ENCODE data around the gene WWOX. TPM values are rescaled to one million over a fixed set of nuclear protein-coding genes. Genes with fewer than 3 reads are reported as not detected.

Gene WWOX
- total RNA-seq, 1 donor from 2014 or later = 11.2 TPM

DNA sequence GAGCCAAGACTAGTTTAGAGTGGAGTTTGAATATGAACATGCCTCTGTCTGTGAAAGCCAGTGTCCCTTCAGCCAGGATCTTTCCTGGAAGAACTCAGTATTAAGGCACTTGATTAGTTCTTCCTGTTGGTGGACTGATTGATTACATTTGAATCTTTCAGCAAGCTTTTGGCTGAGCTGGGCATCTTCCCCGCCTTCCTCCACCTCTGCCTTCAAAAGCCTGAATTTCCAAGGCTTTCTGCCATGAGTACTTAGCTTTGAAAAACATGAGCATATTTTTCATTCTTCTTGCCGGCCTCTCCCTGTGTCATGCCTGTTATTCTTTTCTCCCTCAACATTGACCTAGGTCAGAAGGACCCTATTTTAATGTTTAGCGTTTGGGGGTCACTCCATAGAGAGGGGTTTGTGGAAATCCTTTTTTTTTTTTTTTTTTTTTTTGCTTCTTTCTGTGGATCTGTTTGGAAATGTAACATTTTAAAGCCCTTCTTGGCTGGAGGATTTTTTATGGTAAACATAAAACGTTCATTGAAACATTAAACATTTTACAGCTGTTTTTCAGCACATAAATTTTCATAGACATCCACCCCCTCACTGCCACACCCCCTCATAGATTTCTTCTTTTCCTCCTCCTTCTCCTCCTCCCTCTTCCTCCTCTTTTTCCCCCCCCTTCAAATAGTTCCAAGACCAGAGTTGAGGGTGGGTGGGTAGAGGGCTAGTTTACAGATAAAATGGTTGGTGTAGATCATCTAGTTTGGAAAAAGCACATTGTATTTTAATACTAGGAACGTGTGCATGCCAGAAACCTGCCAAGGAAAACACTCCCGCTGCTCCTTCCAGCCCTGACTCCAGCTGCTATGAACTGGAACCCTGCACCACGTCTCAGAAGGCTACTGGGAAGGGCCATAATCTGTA is 645.9 kb downstream of the WWOX start:
- ATAC-seq = no peak

DNA sequence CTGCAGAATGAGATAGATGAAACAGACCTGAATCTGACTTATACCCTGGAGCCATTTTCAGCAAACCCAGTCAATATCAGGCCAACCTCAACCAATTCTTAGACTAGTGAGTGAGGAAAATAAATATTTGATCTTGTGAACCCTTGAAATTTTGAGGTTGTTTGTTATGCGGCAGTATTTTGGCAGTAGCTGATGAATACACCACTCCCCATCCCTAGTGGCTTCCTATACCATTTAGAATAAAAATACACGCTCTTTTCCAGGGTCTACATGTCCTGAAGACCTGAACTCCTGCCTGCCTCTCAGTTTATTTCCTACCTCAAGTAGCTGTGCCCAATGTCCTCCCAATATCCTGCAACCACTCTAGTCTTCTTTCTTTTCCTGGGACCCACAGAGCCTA is 647.3 kb downstream of the WWOX start:
- ATAC-seq = no peak

DNA sequence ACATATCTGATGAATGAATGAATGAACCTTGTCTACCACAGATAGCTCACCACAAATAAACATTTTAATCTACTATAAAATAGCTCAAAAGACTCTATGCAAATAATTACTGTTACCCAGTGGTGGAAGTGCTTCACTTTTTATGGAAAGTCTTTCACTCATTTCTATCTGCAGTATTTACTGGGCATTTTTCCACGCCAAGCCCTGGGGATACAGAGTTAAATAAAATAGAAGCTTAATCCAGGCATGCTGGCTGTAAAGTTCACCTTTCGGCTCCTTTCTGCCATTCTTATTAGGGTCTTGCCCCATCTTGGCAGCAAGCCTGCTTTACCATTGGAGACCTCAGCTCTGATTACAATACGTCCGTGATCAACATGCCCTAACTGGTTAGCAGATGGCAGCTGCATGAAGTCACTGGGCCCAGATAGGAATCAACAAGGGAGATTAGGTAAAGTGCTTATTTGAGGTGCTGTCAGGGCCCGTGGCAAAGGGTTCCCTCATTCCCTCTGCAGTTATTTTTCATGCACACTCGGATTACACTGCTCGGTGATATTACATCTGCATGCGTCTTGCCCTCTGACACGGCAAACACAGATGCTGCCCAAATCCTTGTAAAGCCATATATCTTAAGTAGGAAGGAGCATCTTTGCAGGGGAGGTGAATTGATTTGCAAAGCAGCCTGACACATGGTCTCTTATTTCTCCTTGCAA is 648.9 kb downstream of the WWOX start:
- peak; percentile 51 for ATAC-seq

DNA sequence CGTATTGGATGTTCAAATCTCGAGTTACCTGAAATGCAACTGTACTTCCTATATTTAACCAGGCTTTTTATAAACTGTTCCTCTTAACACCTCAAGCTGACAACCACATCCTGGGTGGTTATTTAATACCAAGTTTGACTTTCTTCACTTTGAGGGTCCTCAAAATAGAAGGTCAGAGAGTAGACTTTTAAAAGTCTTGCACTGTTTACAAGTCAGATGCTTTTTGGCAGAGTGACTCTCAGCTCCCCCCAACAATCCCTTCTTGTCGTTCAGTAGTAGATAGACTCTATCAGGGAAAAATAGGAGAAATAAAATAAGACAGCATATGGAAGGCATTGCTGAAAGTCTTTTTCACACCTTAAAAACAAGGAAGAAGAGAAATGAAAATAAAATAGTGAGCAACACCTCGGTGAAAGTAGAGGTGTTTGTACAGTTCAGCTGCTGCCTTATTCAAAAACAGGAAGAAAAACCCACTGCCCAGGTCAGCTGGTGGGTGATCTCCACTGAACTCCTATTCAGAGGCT is 650.4 kb downstream of the WWOX start:
- no peak for ATAC-seq

DNA sequence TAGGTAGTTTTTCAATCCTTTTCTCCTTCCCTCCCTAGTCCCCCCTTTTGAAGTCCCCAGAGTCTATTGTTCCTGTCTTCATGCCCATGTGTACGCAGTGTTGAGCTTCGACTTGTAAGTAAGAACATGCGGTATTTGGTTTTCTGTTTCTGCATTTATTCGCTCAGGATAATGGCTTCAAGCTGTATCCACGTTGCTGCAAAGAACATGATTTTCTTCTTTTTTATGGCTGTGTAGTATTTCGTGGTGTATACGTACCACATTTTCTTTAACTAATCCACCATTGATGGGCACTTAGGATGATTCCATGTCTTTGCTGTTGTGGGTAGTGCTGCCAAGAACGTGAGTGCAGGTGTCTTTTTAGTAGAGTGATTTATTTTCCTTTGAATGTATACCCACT is 651.2 kb downstream of the WWOX start:
- ATAC-seq = no peak

DNA sequence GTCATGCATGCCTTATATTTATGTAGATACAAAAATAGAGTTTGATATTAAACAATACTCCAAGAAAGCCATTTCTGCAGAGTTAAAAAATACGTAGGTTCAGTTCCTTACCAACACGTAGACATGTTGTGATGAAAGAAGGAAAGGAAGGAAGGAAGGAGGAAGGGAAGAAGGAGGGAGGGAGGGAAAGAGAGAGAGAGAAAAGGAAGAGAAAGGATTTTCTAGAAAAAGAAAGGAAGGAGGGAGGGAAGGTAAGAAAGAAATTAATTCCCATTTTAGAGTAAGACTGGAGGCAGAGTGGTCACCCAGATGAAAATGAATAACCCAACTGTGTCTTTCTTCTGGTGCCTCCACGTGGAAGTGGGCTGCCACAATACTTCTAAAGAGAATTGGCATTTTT is 652.1 kb downstream of the WWOX start:
- ATAC-seq = no peak

DNA sequence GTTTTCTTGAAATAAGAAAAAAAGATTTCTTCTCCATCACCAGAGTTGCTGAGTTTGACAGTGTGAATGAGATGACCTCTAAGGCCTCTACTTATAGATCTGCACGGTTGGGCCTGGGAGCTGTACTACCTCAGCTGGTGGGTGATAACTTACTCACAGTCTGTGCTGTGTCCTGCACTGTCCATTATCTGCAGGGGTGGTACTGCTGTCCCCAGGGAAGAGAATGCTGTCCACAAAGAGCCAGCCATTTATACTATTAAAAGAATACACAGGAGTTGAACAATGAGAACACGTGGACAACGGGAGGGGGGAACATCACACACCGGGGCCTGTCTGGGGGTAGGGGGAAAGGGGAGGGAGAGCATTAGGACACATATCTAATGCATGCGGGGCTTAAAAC is 655.3 kb downstream of the WWOX start:
- ATAC-seq = no peak

DNA sequence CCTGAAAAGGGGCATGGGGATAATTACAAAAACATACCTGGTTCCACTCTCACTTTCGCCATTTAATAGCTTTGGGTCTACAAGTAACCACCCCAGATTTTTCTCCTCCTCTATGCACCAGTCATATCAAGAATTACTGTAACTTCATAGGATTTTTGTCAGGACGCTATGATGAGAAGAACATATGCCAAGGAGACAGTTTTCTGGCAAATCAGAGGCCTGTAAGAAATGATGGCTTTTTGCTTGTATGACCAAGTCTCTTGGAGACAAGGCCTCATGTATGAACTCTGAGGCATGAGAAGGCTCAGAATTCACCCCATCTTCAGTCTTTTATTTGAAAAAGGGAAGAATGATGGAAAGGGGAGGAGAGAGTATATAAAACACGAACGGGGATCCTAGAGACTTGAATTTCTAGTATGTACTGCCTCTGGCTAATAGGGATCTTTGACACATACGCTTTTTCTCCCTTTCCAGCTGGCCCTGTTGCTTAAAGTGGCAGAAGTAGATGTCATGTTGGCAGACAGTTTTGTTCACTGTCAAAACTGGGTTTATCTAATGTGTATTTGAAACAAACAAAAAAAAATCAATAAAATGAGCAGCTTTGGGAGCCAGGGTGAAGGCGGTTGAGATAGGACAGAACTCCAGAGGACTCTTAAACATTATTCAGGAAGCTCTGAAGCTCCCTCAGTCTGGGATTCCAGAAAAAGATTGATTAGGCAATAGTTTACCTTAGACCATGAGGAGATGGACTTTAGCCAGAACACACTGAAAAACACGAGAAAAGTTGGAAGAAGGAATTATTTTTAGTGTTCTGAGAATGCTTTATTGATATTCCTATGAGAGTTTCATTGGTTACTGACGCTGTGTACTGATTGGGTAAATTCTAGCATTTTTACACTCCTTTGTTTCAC is 656.6 kb downstream of the WWOX start:
- ATAC-seq = no peak

DNA sequence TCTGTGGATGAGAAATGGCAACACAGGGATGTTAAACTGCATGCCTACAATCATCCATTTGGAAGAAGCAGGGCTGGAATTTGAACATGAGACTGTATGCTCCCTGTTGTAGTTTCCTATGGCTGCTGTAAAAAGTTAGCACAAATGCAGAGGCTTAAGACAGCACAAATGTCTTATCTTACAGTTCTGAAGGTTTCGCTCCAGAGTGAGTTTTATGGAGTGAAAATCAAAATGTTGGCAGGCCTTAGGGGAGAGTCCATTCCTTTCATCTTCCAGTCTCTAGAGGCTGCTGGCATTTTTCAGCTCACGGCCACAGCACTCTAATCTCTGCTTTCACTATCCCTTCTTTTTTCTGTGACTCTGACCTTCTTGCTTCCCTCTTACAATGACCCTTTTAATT is 660.1 kb downstream of the WWOX start:
- ATAC-seq = no peak

DNA sequence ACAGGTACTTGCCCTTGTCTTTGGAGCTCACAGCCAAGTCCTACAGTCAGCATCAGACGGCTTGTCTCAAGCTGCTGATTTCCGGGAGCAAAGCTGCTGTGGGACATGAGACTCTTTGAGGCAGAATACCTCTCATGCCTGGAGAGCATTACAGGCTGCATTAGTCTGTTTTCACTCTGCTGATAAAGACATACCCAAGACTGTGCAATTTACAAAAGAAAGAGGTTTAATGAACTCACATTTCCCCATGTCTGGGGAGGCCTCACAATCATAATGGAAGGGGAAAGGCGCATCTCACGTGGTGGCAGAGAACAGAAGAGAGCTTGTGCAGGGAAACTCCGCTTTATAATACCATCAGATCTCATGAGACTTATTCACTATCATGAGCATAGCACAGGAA is 661.2 kb downstream of the WWOX start:
- ATAC-seq = no peak

DNA sequence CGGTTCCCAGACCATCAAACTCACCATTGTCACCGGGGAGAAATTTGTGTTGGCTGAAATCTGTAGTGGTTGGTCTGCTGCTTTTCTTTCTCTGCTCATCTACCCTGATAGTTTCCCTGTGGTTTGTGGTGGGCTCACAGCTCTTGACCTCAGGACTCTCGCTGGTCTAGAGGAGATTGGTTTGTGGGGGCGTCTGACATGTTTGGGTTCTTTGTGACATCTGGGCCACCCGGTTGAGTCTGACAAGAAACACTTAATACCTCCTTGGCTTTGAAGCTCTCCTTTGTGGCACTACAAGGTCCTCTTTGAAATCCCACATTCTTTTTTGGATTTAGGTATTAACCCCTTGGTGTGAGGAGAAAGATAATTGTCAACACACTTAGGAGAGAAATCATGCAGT is 662.0 kb downstream of the WWOX start:
- ATAC-seq = no peak

DNA sequence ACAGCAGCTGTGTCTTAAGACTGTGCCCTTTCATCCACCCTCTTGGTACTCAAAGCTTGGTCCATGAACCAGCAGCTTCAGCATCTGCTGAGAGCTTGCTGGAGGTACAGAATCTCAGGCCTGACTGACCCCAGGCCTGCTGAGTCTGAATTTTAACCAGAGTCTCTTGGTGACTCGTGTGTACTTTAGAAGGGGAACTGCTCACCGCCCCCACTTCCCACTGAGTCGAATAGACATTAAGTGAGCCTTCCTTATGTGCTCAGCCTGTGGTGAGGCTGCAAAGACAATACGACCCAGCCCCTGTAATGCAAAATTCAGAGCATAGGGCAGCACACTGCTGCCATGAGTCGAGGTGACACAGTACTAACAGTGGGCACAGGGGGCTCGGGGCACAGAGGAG is 662.8 kb downstream of the WWOX start:
- no peak for ATAC-seq

DNA sequence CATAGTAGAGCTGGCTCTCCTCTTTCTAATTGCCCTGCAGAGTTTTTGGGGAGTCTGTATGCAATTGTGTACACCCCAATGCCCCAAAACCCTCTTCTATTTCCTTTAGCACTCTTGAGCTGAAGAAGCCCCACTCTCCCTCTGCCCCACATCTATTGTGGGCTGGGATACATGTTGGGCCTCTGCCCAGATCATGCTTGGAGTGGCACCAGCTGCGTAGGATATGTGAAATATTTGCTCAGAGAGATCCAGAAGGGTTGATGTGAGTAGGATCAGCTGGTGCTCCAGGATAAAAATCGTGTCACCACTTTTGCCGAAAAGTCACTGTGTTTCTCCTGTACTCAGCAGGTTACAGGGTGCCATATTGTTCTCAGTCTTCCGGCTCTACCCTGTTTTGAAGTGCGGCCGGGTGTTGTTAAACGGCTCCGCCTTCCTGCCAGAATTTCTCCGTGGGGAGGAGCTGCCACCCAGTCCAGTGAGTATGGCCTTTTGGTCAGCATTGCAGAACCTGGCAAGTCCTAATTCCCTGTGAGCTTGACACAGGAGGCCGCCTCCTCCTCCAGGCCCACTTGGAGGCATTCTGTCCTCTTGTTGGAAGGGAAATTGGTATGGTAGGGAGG is 664.5 kb downstream of the WWOX start:
- no peak for ATAC-seq

DNA sequence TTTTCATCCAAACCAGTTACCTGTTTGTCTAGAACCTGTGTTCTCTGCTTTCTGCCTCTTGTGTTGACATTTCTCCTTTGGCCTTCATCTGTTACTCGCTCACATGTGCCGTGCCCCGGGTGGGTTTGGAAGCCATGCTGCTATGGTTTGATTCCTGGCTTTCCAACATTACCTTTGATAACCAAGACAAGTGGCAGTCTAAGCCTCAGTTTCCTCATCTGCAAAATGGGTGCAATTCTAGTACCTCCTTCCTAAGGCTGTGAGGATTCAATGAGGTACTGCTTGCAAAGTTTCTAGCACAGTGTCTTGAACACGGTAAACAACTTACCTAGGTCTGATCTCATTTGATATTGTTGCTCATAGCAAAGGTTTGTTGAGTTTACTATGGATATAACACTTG is 665.0 kb downstream of the WWOX start:
- no peak for ATAC-seq

DNA sequence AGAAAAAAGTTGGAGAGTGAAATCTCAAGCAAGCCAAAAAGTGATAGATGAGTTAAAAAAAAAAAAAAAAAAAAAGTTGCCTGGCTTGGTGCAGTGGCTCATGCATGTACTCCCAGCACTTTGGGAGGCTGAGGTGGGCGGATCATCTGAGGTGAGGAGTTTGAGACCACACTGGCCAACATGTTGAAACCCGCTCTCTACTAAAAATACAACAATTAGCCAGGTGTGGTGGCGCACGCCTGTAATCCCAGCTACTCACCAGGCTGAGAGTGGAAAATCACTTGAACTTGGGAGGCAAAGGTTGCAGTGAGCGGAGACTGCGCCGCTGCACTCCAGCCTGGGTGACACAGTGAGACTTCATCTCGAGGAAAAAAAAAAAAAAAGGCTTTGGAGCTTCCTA is 668.8 kb downstream of the WWOX start:
- no peak for ATAC-seq

DNA sequence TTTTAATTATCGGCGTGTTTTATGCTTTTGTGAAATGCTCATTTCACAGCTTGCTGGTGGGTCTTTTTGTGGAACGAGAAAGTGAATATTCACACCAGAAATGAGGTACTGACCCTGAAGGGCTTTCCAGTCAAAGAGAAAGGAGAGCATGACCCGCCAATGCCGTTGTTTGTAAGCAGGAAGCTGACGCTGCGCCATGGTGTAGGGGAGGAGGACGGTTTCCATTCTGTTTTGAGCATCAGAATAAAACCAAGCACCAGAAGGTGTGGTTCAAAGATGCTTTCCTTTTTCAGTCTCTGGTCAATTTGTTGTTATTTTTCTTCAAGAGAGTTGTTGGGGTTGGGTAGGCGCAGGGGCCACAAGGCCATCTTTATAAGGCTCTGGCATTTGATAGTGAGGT is 669.3 kb downstream of the WWOX start:
- no peak for ATAC-seq

DNA sequence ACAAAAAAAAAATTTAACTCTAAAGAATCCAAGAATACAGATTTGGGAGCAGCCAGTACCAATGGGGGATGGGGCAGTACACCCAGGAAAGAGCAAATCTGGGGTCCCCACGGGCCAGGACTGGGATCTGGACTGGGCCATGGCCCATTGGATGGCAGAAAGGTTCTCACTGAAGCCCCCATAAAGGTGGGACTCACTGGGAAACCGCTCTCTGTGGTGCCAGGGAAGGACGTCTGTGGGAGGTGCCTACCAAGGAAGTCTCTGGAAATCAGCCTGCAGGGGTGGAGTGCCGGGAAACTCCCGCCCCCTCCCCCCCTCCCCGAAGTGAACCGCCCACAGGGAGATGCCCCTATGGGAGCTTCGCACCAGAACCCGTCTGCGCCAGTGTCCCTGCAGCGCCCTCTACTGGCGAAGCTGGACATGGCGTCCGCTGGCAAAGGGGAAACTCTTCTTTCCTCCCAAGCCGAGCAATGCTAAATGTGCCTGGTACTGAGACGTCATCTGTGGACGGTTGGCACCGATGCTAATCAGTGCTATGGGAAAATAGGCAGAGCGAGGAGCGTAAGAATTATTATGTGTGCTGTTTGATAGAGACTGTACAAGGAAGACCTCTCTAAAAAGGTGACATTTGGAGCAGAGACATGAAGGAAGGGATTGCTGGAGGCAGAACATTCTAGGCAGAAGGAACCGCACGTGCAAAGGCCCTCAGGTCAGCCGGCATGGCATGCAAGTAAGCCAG is 671.1 kb downstream of the WWOX start:
- peak; percentile 77 for ATAC-seq

DNA sequence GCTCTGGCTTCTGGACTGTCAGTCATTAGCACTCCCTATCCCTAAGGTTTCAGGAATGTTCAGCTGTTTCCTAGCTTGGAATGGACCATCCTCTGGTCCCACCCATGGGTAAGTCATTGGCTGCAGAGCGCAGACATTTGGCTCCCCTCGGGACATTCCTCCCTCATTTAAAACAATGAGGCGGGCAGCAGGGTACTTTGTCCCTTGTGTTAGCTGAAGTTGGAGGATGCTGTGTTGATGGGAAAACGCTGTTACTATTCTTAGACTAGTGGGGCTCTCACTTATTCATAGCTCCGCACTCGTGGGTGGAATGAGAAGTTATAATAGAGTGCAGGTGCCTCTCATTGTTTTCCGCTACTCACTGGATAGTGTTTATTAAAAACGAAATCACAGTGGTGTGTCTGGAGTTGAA is 673.8 kb downstream of the WWOX start:
- ATAC-seq = no peak

DNA sequence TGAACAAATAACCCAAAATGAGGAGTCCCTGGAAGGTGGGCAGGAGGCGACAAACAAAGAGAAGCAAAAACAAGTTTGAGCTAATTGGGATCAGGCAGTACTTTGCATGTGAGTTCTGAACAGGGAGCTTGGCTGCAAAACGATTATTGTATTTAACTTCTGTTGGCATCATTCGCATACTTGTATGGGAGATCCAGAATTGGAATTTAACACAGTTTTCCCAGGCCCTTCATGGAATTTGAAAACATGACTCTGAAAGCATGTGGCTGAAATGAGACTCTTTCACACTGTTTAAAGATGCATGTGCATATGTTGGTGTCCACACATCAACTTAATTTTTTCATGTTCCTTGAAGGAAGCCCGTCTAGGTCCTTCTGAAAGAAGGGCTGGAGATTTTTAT is 674.3 kb downstream of the WWOX start:
- no peak for ATAC-seq

DNA sequence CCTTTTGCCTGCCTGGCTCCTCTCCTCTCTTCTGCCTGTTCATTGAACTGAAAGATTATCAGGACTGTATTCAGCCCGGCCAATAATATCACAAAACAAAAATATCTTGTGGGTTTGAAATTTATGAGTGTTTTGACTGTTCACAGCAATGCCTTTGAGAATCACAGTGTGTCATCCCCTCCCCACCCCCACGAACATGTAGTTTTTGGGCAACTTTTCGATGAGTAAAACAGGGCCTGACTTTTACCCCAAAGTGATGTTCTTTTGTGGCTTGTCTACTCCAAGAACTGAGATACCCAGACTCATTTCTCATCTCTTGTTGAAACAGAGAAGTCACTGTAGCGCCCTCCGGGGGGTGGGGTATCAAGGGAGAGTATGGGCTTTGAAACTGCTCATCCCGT is 675.7 kb downstream of the WWOX start:
- no peak for ATAC-seq
